ENCODE measurements around the gene PKD1L1. TPM values are rescaled to one million over a fixed set of nuclear protein-coding genes. Genes with fewer than 3 reads are reported as not detected.

The PKD1L1 gene
- total and polyA plus RNA-seq, 2 donors (not counting 1 experiment from before 2014, with no cell fraction given), result 0.59 to 0.70 TPM

DNA sequence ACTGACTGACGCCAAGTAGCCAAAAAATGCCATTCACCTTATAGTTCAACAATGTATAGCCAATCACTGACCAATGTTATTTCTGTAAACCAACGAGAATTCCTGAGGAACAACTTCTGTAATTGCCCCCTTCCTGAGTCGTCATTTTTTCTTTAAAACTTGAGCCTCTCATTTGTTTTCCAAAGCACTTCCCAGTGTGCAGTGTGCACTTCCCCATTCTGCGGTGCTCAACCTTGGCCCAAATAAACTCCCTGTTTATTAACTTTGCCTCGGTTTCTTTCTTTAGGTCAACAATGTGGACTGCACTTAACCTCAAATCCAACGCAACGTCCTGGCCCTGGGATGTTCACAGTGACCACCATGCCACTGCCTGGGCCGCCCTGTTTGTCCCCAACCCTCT lies 15.1 kb downstream of the PKD1L1 start:
- Histone ChIP-seq H3K27me3 (replicated peaks in 1 of 4; ENCODE audit: control extremely low read depth in 1 of 4, control insufficient read depth in 3 of 4, insufficient read depth in 4 of 4, low read length in 3 of 4) (no peaks in the 10 kb centered on the region), H3K79me2 (ENCODE audit: control insufficient read depth, insufficient read depth, low read length) (no peaks in the 10 kb centered on the region), H3K4me3 (ENCODE audit: control extremely low read depth in 1 of 5, extremely low read depth in 1 of 5, insufficient read depth in 1 of 5, low read depth in 2 of 5, low read length in 4 of 5) (no peak overlapping the region), H3K9me3 (ENCODE audit: control extremely low read depth in 1 of 3, control insufficient read depth in 2 of 3, insufficient read depth in 1 of 3, low read length in 2 of 3) (no peaks in the 10 kb centered on the region), H3K9ac (ENCODE audit: low read length) (no peak overlapping the region), H2AFZ (ENCODE audit: insufficient read depth, low read depth, low read length, poor library complexity, severe bottlenecking) (no peak overlapping the region), H3K4me1 (ENCODE audit: control insufficient read depth in 2 of 2, insufficient read depth in 2 of 2, low read length in 2 of 2) (peaks cover 31 to 35% of the 10 kb centered on the region in 2 donors), H3K27ac (ENCODE audit: low read length in 2 of 2) (no peak overlapping the region), H4K20me1 (ENCODE audit: control insufficient read depth, insufficient read depth, low read length, poor library complexity, severe bottlenecking) (no peaks in the 10 kb centered on the region), H3K36me3 (replicated peaks in 1 of 2; ENCODE audit: control extremely low read depth in 1 of 2, control insufficient read depth in 1 of 2, extremely low read depth in 1 of 2, insufficient read depth in 2 of 2, low read length in 1 of 2) (no peaks in the 10 kb centered on the region), H3K4me2 (replicated peaks; ENCODE audit: low read depth, low read length, poor library complexity, severe bottlenecking) (no peak overlapping the region)
- DNase-seq, result no peak
- no peaks in the 10 kb centered on the region for H3K9me3 Mint-ChIP-seq (ENCODE audit: insufficient read depth)
- CTCF ChIA-PET, result interaction anchor here (0.7 to 2.2 kb wide), 2 partner anchors 12 to 667 kb away, joined by 3 to 8 read pairs; no protein-coding TSS in a partner anchor
- TF ChIP-seq, protein P1, sequence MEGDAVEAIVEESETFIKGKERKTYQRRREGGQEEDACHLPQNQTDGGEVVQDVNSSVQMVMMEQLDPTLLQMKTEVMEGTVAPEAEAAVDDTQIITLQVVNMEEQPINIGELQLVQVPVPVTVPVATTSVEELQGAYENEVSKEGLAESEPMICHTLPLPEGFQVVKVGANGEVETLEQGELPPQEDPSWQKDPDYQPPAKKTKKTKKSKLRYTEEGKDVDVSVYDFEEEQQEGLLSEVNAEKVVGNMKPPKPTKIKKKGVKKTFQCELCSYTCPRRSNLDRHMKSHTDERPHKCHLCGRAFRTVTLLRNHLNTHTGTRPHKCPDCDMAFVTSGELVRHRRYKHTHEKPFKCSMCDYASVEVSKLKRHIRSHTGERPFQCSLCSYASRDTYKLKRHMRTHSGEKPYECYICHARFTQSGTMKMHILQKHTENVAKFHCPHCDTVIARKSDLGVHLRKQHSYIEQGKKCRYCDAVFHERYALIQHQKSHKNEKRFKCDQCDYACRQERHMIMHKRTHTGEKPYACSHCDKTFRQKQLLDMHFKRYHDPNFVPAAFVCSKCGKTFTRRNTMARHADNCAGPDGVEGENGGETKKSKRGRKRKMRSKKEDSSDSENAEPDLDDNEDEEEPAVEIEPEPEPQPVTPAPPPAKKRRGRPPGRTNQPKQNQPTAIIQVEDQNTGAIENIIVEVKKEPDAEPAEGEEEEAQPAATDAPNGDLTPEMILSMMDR (IDR thresholded peaks at IDR 0.05), result no peak
- no peak for TF ChIP-seq EZH2 (IDR thresholded peaks at IDR 0.05; ENCODE audit: borderline replicate concordance, insufficient read depth, low read depth, low read length, poor library complexity, severe bottlenecking)
- H3K4me3 Mint-ChIP-seq, result no peak overlapping the region
- peaks cover 40% of the 10 kb centered on the region for H3K4me1 Mint-ChIP-seq
- intact Hi-C loops (cut with micrococcal nuclease), result loop anchor here (10.0 kb wide), 1 partner anchor 448 kb away; no protein-coding TSS in a partner anchor
- 84% methylated on average over 7 of the region's 8 CpGs for WGBS (ENCODE audit: insufficient coverage)
- no peak overlapping the region for H3K27ac Mint-ChIP-seq
- peaks cover 7% of the 10 kb centered on the region for H3K27me3 Mint-ChIP-seq
- ATAC-seq (ENCODE audit: low read depth), result no peak
- POLR2A ChIA-PET, result no interaction called here

GRCh38 chr7:47932466-47933037 lies 15.7 kb downstream of the PKD1L1 start:
- intact Hi-C loops (cut with micrococcal nuclease), result loop anchor here (10.0 kb wide), 1 partner anchor 448 kb away; no protein-coding TSS in a partner anchor
- peaks cover 39% of the 10 kb centered on the region for H3K4me1 Mint-ChIP-seq
- no peak overlapping the region for H3K4me3 Mint-ChIP-seq
- Histone ChIP-seq H3K4me2 (replicated peaks; ENCODE audit: low read depth, low read length, poor library complexity, severe bottlenecking) (no peak overlapping the region), H4K20me1 (ENCODE audit: control insufficient read depth, insufficient read depth, low read length, poor library complexity, severe bottlenecking) (no peaks in the 10 kb centered on the region), H3K9me3 (ENCODE audit: control extremely low read depth in 1 of 3, control insufficient read depth in 2 of 3, insufficient read depth in 1 of 3, low read length in 2 of 3) (no peaks in the 10 kb centered on the region), H3K27me3 (replicated peaks in 1 of 4; ENCODE audit: control extremely low read depth in 1 of 4, control insufficient read depth in 3 of 4, insufficient read depth in 4 of 4, low read length in 3 of 4) (no peaks in the 10 kb centered on the region), H2AFZ (ENCODE audit: insufficient read depth, low read depth, low read length, poor library complexity, severe bottlenecking) (no peak overlapping the region), H3K79me2 (ENCODE audit: control insufficient read depth, insufficient read depth, low read length) (no peaks in the 10 kb centered on the region), H3K36me3 (replicated peaks in 1 of 2; ENCODE audit: control extremely low read depth in 1 of 2, control insufficient read depth in 1 of 2, extremely low read depth in 1 of 2, insufficient read depth in 2 of 2, low read length in 1 of 2) (no peaks in the 10 kb centered on the region), H3K4me1 (ENCODE audit: control insufficient read depth in 2 of 2, insufficient read depth in 2 of 2, low read length in 2 of 2) (peaks cover 24 to 29% of the 10 kb centered on the region in 2 donors), H3K4me3 (ENCODE audit: control extremely low read depth in 1 of 5, extremely low read depth in 1 of 5, insufficient read depth in 1 of 5, low read depth in 2 of 5, low read length in 4 of 5) (no peak overlapping the region), H3K9ac (ENCODE audit: low read length) (no peak overlapping the region), H3K27ac (ENCODE audit: low read length in 2 of 2) (no peak overlapping the region)
- POLR2A ChIA-PET, result no interaction called here
- ATAC-seq (ENCODE audit: low read depth) (no peak), DNase-seq (no peak)
- 94% methylated on average over 11 of the region's 11 CpGs for WGBS (ENCODE audit: insufficient coverage)
- TF ChIP-seq, protein P1 (IDR thresholded peaks at IDR 0.05), result no peak
- TF ChIP-seq EZH2 (IDR thresholded peaks at IDR 0.05; ENCODE audit: borderline replicate concordance, insufficient read depth, low read depth, low read length, poor library complexity, severe bottlenecking), result no peak
- no peaks in the 10 kb centered on the region for H3K9me3 Mint-ChIP-seq (ENCODE audit: insufficient read depth)
- H3K27ac Mint-ChIP-seq, result no peak overlapping the region
- CTCF ChIA-PET, result interaction anchor here (0.7 kb wide), 1 partner anchor 12 kb away, joined by 3 read pairs; no protein-coding TSS in a partner anchor
- peaks cover 7% of the 10 kb centered on the region for H3K27me3 Mint-ChIP-seq

Data from B cell (primary cell).